ENCODE measurements around the gene SPOCD1. TPM values are rescaled to one million over a fixed set of nuclear protein-coding genes. Genes with fewer than 3 reads are reported as not detected.

The SPOCD1 gene
- total RNA-seq, 1 donor from 2014 or later, result not detected

GRCh38 chr1:31799895-31800673, 15.7 kb downstream of the SPOCD1 start:
- H3K27me3 ChIP-seq (ENCODE audit: low read depth), result peaks cover 45% of the 10 kb centered on the region
- no peak overlapping the region for H3K27ac ChIP-seq (replicated peaks)
- no peak overlapping the region for H3K4me3 ChIP-seq
- TF ChIP-seq CTCF (IDR thresholded peaks at IDR 0.05; ENCODE audit: borderline replicate concordance), result no peak
- H3K9me3 ChIP-seq (replicated peaks), result no peaks in the 10 kb centered on the region
- no peak for DNase-seq
- H3K36me3 ChIP-seq, result no peaks in the 10 kb centered on the region
- peaks cover 3% of the 10 kb centered on the region for H3K4me1 ChIP-seq
- intact Hi-C loops (cut with micrococcal nuclease), result loop anchor here (10.0 kb wide), 1 partner anchor 235 kb away; no protein-coding TSS in a partner anchor

GRCh38 chr1:31799196-31799894, 16.5 kb downstream of the SPOCD1 start:
- H3K4me1 ChIP-seq, result peaks cover 3% of the 10 kb centered on the region
- no peak for TF ChIP-seq CTCF (IDR thresholded peaks at IDR 0.05; ENCODE audit: borderline replicate concordance)
- H3K9me3 ChIP-seq (replicated peaks), result no peaks in the 10 kb centered on the region
- H3K27me3 ChIP-seq (ENCODE audit: low read depth), result peaks cover 51% of the 10 kb centered on the region
- H3K27ac ChIP-seq (replicated peaks), result no peak overlapping the region
- intact Hi-C loops (cut with micrococcal nuclease), result loop anchor here (10.0 kb wide), 1 partner anchor 235 kb away; no protein-coding TSS in a partner anchor
- DNase-seq, result no peak
- no peaks in the 10 kb centered on the region for H3K36me3 ChIP-seq
- no peak overlapping the region for H3K4me3 ChIP-seq

- peaks cover 3% of the 10 kb centered on the region for H3K4me1 ChIP-seq
- no peak overlapping the region for H3K27ac ChIP-seq (replicated peaks)
- H3K9me3 ChIP-seq (replicated peaks), result no peaks in the 10 kb centered on the region
- no peak overlapping the region for H3K4me3 ChIP-seq
- H3K27me3 ChIP-seq (ENCODE audit: low read depth), result peaks cover 58% of the 10 kb centered on the region
- no peak for DNase-seq
- intact Hi-C loops (cut with micrococcal nuclease), result loop anchor here (10.0 kb wide), 1 partner anchor 234 kb away; no protein-coding TSS in a partner anchor
- TF ChIP-seq CTCF (IDR thresholded peaks at IDR 0.05; ENCODE audit: borderline replicate concordance), result no peak
- no peaks in the 10 kb centered on the region for H3K36me3 ChIP-seq
These were observed 17.2 kb downstream of the SPOCD1 start for GRCh38 chr1:31798433-31799195.

GRCh38 chr1:31798086-31798432, 17.8 kb downstream of the SPOCD1 start:
- TF ChIP-seq CTCF (IDR thresholded peaks at IDR 0.05; ENCODE audit: borderline replicate concordance), result no peak
- H3K27ac ChIP-seq (replicated peaks), result no peak overlapping the region
- no peaks in the 10 kb centered on the region for H3K9me3 ChIP-seq (replicated peaks)
- DNase-seq, result no peak
- peaks cover 62% of the 10 kb centered on the region for H3K27me3 ChIP-seq (ENCODE audit: low read depth)
- peaks cover 3% of the 10 kb centered on the region for H3K4me1 ChIP-seq
- no peak overlapping the region for H3K4me3 ChIP-seq
- intact Hi-C loops (cut with micrococcal nuclease), result loop anchor here (10.0 kb wide), 1 partner anchor 233 kb away; no protein-coding TSS in a partner anchor
- no peaks in the 10 kb centered on the region for H3K36me3 ChIP-seq

GRCh38 chr1:31797216-31797615, 18.6 kb downstream of the SPOCD1 start:
- Histone ChIP-seq H3K4me3 (no peak overlapping the region), H3K36me3 (no peaks in the 10 kb centered on the region), H3K9me3 (replicated peaks) (no peaks in the 10 kb centered on the region), H3K27me3 (ENCODE audit: low read depth) (peaks cover 66% of the 10 kb centered on the region), H3K4me1 (peaks cover 1% of the 10 kb centered on the region), H3K27ac (replicated peaks) (no peak overlapping the region)
- intact Hi-C loops (cut with micrococcal nuclease), result loop anchor here (10.0 kb wide), 1 partner anchor 232 kb away; no protein-coding TSS in a partner anchor
- no peak for DNase-seq
- TF ChIP-seq CTCF (IDR thresholded peaks at IDR 0.05; ENCODE audit: borderline replicate concordance), result no peak

Data from left ventricle myocardium inferior (tissue), 1 donor.